GM12878 (cell line): ENCODE measurements around the gene TMEM11. TPM values are rescaled to one million over a fixed set of nuclear protein-coding genes. Genes with fewer than 3 reads are reported as not detected.

Experiments
- ATAC-seq: fragments of 200-7000 bp; cut with Tn5 transposase; 3 replicates; pipeline ENCODE4 v1.9.1; 2020; ENCODE audit warnings: mild to moderate bottlenecking, moderate library complexity
- BruUV-seq: library from RNA; stranded (reverse); fragments of 400-500 nt; replicated peaks from 2 replicates; lab custom pipeline; 2021; lab: Mats Ljungman, UMichigan
- CTCF ChIA-PET: fragments of 300-600 bp; sonication (Branson Sonifier 250); formaldehyde crosslinking; extraction: SDS; loops from one replicate; lab custom pipeline; 2021; ENCODE audit warnings: inconsistent platforms; lab: Yijun Ruan, JAX
- POLR2A ChIA-PET: fragments of 350-600 bp; formaldehyde crosslinking; extraction: SDS; loops from one replicate; lab custom pipeline; 2021; ENCODE audit warnings: inconsistent platforms; lab: Charles Lee
- RAD21 ChIA-PET: fragments of 300-600 bp; sonication (Branson Sonifier 250); formaldehyde crosslinking; loops from one replicate; lab custom pipeline; 2023; ENCODE audit warnings: antibody characterized with exemption; ENCODE audit not compliant: unreplicated experiment; lab: Charles Lee
- SMC1A ChIA-PET: fragments of 300-600 bp; sonication (Branson Sonifier 250); formaldehyde crosslinking; loops from one replicate; lab custom pipeline; 2023; ENCODE audit not compliant: unreplicated experiment, uncharacterized antibody; lab: Charles Lee
- DNase-seq: peaks from one replicate; pipeline ENCODE4 v3.0.0-alpha.2; 2011; ENCODE audit warnings: low read depth, low spot score
- FAIRE-seq: peaks from 3 replicates; lab custom pipeline; 2011; peaks lifted over from hg19 to GRCh38; lab: Jason Lieb, UNC
- H2AFZ ChIP-seq: 2 replicates; pipeline ENCODE4 v1.6.0; 2011; ENCODE audit warnings: low read depth, low read length, control low read depth; ENCODE audit not compliant: control insufficient read depth
- H3K27ac ChIP-seq: 2 replicates; pipeline ENCODE4 v1.5.1; 2011; ENCODE audit warnings: control low read depth; ENCODE audit not compliant: control insufficient read depth, insufficient read depth
- H3K27me3 ChIP-seq, 2 experiments: replicated peaks in 1 of 2; 2 replicates each; pipeline versions ENCODE4 v1.6.0 to v1.6.1; 2011; ENCODE audit warnings: low read length in 1 of 2; ENCODE audit not compliant: control insufficient read depth in 2 of 2, insufficient read depth in 2 of 2
- H3K36me3 ChIP-seq, 2 experiments: 2 replicates each; pipeline ENCODE4 v1.5.1; 2011; ENCODE audit warnings: low read length in 1 of 2; ENCODE audit not compliant: control insufficient read depth in 2 of 2, insufficient read depth in 2 of 2
- H3K4me1 ChIP-seq: 2 replicates; pipeline ENCODE4 v1.6.1; 2011; ENCODE audit warnings: mild to moderate bottlenecking, low read length, moderate library complexity, mixed read lengths; ENCODE audit not compliant: control insufficient read depth, insufficient read depth
- H3K4me2 ChIP-seq: 2 replicates; pipeline ENCODE4 v1.6.0; 2011; ENCODE audit warnings: control low read depth; ENCODE audit not compliant: control insufficient read depth, insufficient read depth
- H3K4me3 ChIP-seq: fragments of 200-600 bp; sonication (generic); 2 replicates; pipeline ENCODE4 v1.5.1; 2016
- H3K79me2 ChIP-seq: 2 replicates; pipeline ENCODE4 v1.6.0; 2011; ENCODE audit warnings: low read length; ENCODE audit not compliant: control insufficient read depth, insufficient read depth
- H3K9ac ChIP-seq: 2 replicates; pipeline ENCODE4 v1.8.0; 2011; ENCODE audit warnings: low read length, control low read depth, mixed read lengths; ENCODE audit not compliant: control insufficient read depth, insufficient read depth
- H3K9me3 ChIP-seq: replicated peaks from 3 replicates; pipeline ENCODE4 v1.5.1; 2011; ENCODE audit warnings: mild to moderate bottlenecking, low read length; ENCODE audit not compliant: control insufficient read depth, insufficient read depth
- H4K20me1 ChIP-seq: 2 replicates; pipeline ENCODE4 v1.6.0; 2011; ENCODE audit not compliant: control insufficient read depth, insufficient read depth
- HDGF ChIP-seq: fragments of 450-650 bp; IDR thresholded peaks from 2 replicates; pipeline ENCODE4 v1.6.1; 2016; ENCODE audit warnings: antibody characterized with exemption
- KLF5 ChIP-seq: fragments of 450-650 bp; IDR thresholded peaks from 2 replicates; pipeline ENCODE4 v1.6.1; 2014; ENCODE audit warnings: mild to moderate bottlenecking; ENCODE audit not compliant: partially characterized antibody
- MYC ChIP-seq: IDR thresholded peaks from 2 replicates; pipeline ENCODE4 v1.6.1; 2011; ENCODE audit warnings: mild to moderate bottlenecking, low read length, moderate library complexity, inconsistent platforms; ENCODE audit not compliant: insufficient read depth, insufficient replicate concordance, insufficient read length, severe bottlenecking
- NR2C1 ChIP-seq: fragments of 450-650 bp; IDR thresholded peaks from 2 replicates; pipeline ENCODE4 v1.6.1; 2017; ENCODE audit warnings: antibody characterized with exemption, mild to moderate bottlenecking, moderate library complexity
- PKNOX1 ChIP-seq: fragments of 450-650 bp; IDR thresholded peaks from 2 replicates; pipeline ENCODE4 v1.6.1; 2016; ENCODE audit warnings: mild to moderate bottlenecking
- RAD21 ChIP-seq: IDR thresholded peaks from 2 replicates; pipeline ENCODE4 v1.6.1; 2011; ENCODE audit warnings: mild to moderate bottlenecking, low read depth, low read length, moderate library complexity; ENCODE audit not compliant: insufficient read depth
- RAD51 ChIP-seq: fragments of 450-650 bp; IDR thresholded peaks from 2 replicates; pipeline ENCODE4 v1.6.1; 2016; ENCODE audit warnings: moderate library complexity, mild to moderate bottlenecking, inconsistent platforms
- TCF3 ChIP-seq: IDR thresholded peaks from 2 replicates; pipeline ENCODE4 v1.6.1; 2012; ENCODE audit warnings: low read depth, mild to moderate bottlenecking, low read length, borderline replicate concordance; ENCODE audit not compliant: insufficient read depth
- WGBS: methylation state at CpG from one replicate; pipeline ENCODE4 v1.1.6; 2016; ENCODE audit warnings: low lambda C conversion rate; ENCODE audit not compliant: insufficient replicate concordance, insufficient coverage; ENCODE audit errors: missing lambda C conversion rate; 5-methylcytosine and 5-hydroxymethylcytosine counted together
- in situ Hi-C: fragments of 300-500 bp; cut with MboI; formaldehyde crosslinking; loops from 9 replicates; pipeline ENCODE4 v1.14.3; 2018; ENCODE audit warnings: mixed read lengths
- intact Hi-C: fragments of 100-400 bp; cut with micrococcal nuclease; formaldehyde crosslinking; loops from one replicate; pipeline ENCODE4 v1.14.2; 2022; ENCODE audit not compliant: unreplicated experiment
- polyA plus RNA-seq, 11 experiments: library from polyadenylated mRNA; depleted of rRNA in 4 of 11; unstranded in 6 of 11; stranded (reverse) in 5 of 11; fragments of >200 nt; fragmentation: Nextera tagmentation in 4 of 11; fragmentation: Illumina TruSeq in 1 of 11; extraction: Ambion mirVana in 4 of 11; extraction: Trizol in 1 of 11; gene quantifications; 1 replicate in 1 of 11; 2 replicates in 10 of 11; pipeline versions ENCODE4 v1.2.1 to v1.2.3, GENCODE V29; 2011 to 2016; ENCODE audit warnings: inconsistent platforms in 2 of 11, missing spikeins in 2 of 11, low read depth in 1 of 11
- total RNA-seq, 4 experiments: library from RNA; depleted of rRNA in 3 of 4; stranded (reverse); fragments of >200 nt in 3 of 4; fragmentation: Illumina TruSeq in 1 of 4; extraction: Trizol in 1 of 4; gene quantifications; 2 replicates each; pipeline versions ENCODE4 v1.2.1 to v1.2.3, GENCODE V29; 2013 to 2021
- TF ChIP-seq, protein P1 (sequence below): IDR thresholded peaks from 2 replicates; pipeline ENCODE4 v1.6.1; 2011; ENCODE audit warnings: borderline replicate concordance, low read depth, mild to moderate bottlenecking, moderate library complexity, low read length; ENCODE audit not compliant: insufficient read depth, poor library complexity, severe bottlenecking

Gene TMEM11
- total and polyA plus RNA-seq, 10 of the 15 experiments (the other 5 are each of a cell fraction or from before 2014, with no cell fraction given) = 14.4 to 63.4 (median 27.2) TPM

DNA sequence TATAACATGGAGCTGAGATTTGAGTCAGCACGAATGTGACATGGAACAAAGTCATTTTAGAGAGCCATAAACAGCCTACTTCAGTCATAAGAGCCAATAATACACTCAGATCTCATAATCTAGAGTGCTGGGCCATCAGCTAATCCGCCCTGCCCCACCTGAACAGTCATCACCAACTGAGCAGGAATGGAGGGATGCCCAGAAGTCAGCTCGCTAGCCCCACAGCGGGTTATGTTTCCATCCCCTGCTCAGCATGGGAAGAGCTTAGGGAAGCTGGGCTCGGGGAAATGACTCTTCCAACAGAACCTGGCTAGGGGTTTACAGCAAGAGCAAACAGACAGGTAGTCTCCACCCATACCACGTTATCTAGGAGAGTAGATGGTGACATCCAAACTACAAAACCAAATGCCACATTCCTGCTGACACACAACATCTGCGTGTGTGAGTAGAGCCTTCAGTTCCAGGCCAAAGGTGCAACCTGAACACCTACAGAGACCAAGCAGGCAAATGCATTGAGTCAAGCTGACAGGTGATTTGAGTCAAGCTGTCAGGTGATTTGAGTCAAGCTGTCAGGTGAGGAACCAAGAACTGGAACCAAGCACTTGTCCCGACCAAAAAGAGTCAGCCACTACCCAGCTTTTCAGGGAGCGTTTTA is 2.0 kb downstream of the TMEM11 start:
- intact Hi-C loops = loop anchor here (5.0 kb wide), 2 partner anchors 75 to 170 kb away; partner anchors contain the start of gene USP22
- H3K27me3 ChIP-seq = no peaks in the 10 kb centered on the region
- DNase-seq = no peak
- H3K4me1 ChIP-seq = peaks cover 9% of the 10 kb centered on the region; the same call in 1 of the 2 replicates
- H4K20me1 ChIP-seq = peaks cover 3% of the 10 kb centered on the region; the same call in 1 of the 2 replicates
- peaks cover 74% of the 10 kb centered on the region for H3K79me2 ChIP-seq
- SMC1A ChIA-PET = interaction anchor here (0.7 to 3.6 kb wide), 7 partner anchors 17 to 168 kb away, joined by 3 to 17 read pairs (median 4); partner anchors contain the start of gene USP22
- peak overlapping the region; percentile 81; the same call in 1 of the 2 replicates for H3K4me3 ChIP-seq
- RAD21 ChIA-PET = interaction anchor here (0.7 to 1.7 kb wide), 2 partner anchors 64 to 113 kb away, joined by 3 read pairs; no protein-coding TSS in a partner anchor
- POLR2A ChIA-PET = interaction anchor here (1.2 kb wide), 1 partner anchor 83 kb away, joined by 3 read pairs; no protein-coding TSS in a partner anchor
- no peaks in the 10 kb centered on the region for H3K9me3 ChIP-seq
- CTCF ChIA-PET = interaction anchor here (1.5 to 2.2 kb wide), 2 partner anchors 84 to 91 kb away, joined by 6 to 13 read pairs; no protein-coding TSS in a partner anchor
- WGBS = 50% methylated on average over 9 of the region's 9 CpGs
- no peak for ATAC-seq
- peak overlapping the region; percentile 85 for H3K4me2 ChIP-seq
- no peak overlapping the region for H2AFZ ChIP-seq
- no TSS peak for BruUV-seq
- in situ Hi-C loops = loop anchor here (5.0 kb wide), 1 partner anchor 175 kb away; no protein-coding TSS in a partner anchor
- TF ChIP-seq RAD21 = no peak
- TF ChIP-seq MYC = no peak
- TF ChIP-seq KLF5 = no peak
- 0 out of 2 replicates have a peak, but pooled peaks have one; percentile 38 for TF ChIP-seq RAD51
- no peak for TF ChIP-seq NR2C1
- TF ChIP-seq HDGF = no peak
- TF ChIP-seq TCF3 = 0 out of 2 replicates have a peak, but pooled peaks have one; percentile 44
- TF ChIP-seq, protein P1, sequence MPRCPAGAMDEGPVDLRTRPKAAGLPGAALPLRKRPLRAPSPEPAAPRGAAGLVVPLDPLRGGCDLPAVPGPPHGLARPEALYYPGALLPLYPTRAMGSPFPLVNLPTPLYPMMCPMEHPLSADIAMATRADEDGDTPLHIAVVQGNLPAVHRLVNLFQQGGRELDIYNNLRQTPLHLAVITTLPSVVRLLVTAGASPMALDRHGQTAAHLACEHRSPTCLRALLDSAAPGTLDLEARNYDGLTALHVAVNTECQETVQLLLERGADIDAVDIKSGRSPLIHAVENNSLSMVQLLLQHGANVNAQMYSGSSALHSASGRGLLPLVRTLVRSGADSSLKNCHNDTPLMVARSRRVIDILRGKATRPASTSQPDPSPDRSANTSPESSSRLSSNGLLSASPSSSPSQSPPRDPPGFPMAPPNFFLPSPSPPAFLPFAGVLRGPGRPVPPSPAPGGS = peak; percentile 42
- peak; percentile 58 for TF ChIP-seq PKNOX1
- H3K27ac ChIP-seq = peak overlapping the region; percentile 9; the same call in 1 of the 2 replicates
- FAIRE-seq = no peak
- peak overlapping the region; percentile 32; the same call in 1 of the 2 replicates for H3K9ac ChIP-seq
- H3K36me3 ChIP-seq = peaks cover 5 to 9% of the 10 kb centered on the region in 2 experiments; a peak in 3 of 4 replicates
